C4-2B (cell line): Measurements from ENCODE around the gene TMEM19.

Experiments used
- CTCF ChIP-seq: fragments of 450-650 bp; conservative IDR thresholded peaks from 2 replicates; pipeline ENCODE4 v1.5.1; 2017; ENCODE audit warnings: mild to moderate bottlenecking
- ZFX ChIP-seq: fragments of 450-650 bp; IDR thresholded peaks from 2 replicates; pipeline ENCODE4 v1.6.1; 2017

GRCh38 chr12:71725011-71725410 lies 39.1 kb downstream of the TMEM19 start:
- no peak for TF ChIP-seq CTCF
- no peak for TF ChIP-seq ZFX
